ENCODE data around the gene CDH23.

GRCh38 chr10:71714031-71714410 lies 317.3 kb downstream of the CDH23 start:
- no peak for TF ChIP-seq CTCF (conservative IDR thresholded peaks at IDR 0.05; ENCODE audit: low read depth, low read length)
- no peak for TF ChIP-seq EZH2 (IDR thresholded peaks at IDR 0.05; ENCODE audit: low read length, unreplicated experiment)
